Left renal cortex interstitium (tissue), 4 donors: ENCODE data around the gene THSD4. TPM values are rescaled to one million over a fixed set of nuclear protein-coding genes. Genes with fewer than 3 reads are reported as not detected.

ENCODE experiments used
- DNase-seq, 4 donors: peaks; one replicate each; pipeline ENCODE4 v3.0.0-alpha.2; 2013; ENCODE audit warnings: low read depth in 4 of 4, low spot score in 2 of 4, missing footprints in 1 of 4
- polyA plus RNA-seq, 4 donors: library from polyadenylated mRNA; unstranded; fragments of 120-200 nt; gene quantifications; one replicate each; pipeline ENCODE4 v1.2.1, GENCODE V29; 2013; ENCODE audit not compliant: insufficient read length in 4 of 4

Gene THSD4
- polyA plus RNA-seq, 4 donors: 30.0 to 48.5 (median 35.9) TPM

DNA sequence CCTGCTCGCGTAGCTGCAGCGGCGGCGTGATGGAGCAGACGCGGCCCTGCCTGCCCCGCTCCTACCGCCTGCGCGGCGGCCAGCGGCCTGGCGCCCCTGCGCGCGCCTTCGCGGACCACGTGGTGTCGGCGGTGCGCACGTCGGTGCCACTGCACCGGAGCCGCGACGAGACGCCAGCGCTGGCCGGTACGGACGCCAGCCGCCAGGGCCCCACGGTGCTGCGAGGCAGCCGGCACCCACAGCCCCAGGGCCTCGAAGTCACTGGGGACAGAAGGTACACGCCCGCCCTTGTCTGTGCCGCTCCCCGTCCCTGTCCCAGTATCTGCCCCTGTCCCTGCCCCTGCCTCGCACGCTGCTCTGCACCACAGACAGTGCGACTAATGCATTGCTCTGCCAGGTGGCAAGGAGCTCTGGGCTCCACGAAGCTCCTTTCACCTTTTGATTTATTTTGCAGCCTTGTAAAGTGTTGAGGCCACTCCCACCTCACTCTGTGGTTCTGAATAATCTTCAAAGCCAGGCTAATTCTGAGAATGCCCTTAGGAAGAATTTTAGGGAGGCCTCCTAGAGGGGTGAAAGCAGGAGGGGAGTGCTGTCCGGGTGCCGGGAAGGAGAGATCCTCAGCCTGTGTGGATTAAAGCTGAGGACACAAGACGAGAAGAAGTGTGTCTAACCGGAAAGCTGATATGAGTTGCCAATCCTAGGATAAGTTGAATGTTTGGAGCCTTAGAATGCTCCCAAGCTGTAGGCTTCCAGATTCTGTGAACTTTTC is 100.0 kb downstream of the THSD4 start:
- no peak for DNase-seq

- no peak for DNase-seq
These were observed 103.1 kb downstream of the THSD4 start for GRCh38 chr15:71218272-71218805.

DNA sequence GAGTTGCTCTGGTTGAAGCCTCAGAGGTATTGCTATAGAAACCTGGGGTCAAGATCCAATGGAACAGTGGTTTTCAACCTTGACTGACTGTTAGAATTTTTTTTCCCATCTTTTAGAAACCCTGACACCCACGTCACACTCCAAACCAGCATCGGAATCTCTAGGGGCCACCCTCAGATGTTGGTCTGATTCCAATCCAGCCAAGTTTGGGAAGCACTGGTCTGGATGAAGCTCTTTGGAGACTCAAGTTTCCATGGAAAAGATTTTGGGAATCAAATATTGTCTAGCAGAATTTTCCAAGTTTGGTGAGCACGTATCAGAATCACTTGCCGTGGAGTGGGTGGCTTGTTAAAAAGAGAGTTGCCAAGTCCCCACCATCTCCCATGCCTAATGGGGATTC is 103.8 kb downstream of the THSD4 start:
- no peak for DNase-seq

- no peak for DNase-seq
These were observed 104.4 kb downstream of the THSD4 start for GRCh38 chr15:71219645-71220044.

DNA sequence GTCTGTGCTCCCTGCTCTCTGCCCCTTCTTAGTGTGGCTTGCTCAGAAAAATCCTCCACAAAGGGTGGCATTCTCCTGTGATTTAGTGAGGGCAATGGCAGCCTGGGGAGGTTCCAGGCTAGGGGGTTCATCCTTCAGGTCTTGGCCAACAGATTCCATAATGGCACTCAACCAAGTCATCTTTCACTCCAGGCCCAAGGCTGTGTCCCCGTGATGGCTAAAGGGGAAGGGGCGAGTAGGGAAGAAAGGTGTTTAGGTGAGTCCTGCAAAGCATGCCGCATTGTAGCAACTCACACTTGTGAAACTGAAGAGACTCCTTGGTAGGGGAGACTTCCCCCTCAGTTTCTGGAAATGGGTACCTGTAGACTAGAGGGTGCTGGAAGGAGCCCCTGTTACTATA is 105.6 kb downstream of the THSD4 start:
- no peak for DNase-seq

GRCh38 chr15:71221417-71221816 is 106.1 kb downstream of the THSD4 start:
- DNase-seq: no peak

GRCh38 chr15:71223516-71223915 is 108.2 kb downstream of the THSD4 start:
- no peak for DNase-seq

- no peak for DNase-seq
These were observed 108.8 kb downstream of the THSD4 start for GRCh38 chr15:71224024-71224423.

DNA sequence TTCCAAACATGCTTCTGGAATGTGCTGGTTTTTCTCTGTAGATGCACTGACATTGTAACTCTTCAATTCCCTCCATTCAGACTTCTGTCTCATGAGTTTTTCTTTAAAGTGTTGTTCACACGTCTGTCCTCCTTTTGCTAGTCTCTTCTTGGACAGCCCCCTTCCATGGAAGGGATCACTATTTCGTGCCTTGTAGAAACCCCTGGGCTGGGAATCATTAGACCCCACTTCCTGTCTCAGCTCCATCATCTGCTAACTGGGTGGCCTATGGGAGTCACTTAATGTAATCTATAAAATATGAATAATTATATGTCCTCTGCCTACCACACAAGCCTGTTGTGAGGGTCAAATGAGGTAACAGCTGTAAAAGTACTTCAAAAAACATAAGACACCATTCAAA is 110.6 kb downstream of the THSD4 start:
- DNase-seq: no peak

GRCh38 chr15:71226536-71227455 is 111.5 kb downstream of the THSD4 start:
- DNase-seq: no peak

- peak in 1 of 4 donors; percentile 48 for DNase-seq
These were observed 113.1 kb downstream of the THSD4 start for GRCh38 chr15:71228403-71228802.

- DNase-seq: no peak
These were observed 115.0 kb downstream of the THSD4 start for GRCh38 chr15:71230303-71230702.

DNA sequence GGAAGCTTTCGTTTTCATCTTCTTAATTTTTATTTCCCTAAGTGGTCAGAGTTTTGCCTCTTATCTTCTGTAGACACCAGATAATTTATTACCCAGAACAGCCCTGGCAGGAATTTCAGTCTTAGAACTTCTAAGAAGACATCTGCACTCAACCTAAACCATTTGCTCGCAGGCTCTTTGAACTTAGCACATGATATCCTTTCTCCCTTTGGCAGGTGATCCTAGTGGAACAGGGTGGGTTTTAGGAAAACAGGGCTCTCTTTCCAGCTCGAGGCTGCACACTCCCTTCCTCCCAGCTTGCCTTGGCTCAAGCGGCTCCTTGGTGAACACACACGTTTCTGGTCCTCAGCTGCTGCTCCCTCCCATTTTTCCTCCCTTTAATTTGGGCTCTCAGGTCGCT is 116.5 kb downstream of the THSD4 start:
- DNase-seq: no peak

DNA sequence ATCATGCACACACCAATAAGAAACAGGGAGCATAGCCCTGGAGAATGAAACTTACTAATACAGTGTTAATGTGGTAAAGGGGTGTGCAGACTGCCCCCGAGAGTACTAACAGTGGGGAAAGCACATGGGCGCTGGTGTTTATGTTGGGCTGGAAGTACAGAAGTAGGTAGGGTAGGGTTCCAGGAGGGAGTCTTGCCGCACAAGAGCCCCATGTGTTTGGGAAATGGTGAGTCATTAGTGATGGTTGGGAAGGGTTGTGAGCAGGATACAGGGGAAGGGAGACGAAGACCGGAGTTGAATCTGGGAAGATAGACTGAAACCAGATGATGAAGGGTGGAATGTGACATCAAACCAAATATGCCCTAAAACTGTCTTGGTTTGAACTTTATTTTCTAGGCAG is 117.1 kb downstream of the THSD4 start:
- no peak for DNase-seq

- DNase-seq: no peak
These were observed 122.4 kb downstream of the THSD4 start for GRCh38 chr15:71237456-71238188.

DNA sequence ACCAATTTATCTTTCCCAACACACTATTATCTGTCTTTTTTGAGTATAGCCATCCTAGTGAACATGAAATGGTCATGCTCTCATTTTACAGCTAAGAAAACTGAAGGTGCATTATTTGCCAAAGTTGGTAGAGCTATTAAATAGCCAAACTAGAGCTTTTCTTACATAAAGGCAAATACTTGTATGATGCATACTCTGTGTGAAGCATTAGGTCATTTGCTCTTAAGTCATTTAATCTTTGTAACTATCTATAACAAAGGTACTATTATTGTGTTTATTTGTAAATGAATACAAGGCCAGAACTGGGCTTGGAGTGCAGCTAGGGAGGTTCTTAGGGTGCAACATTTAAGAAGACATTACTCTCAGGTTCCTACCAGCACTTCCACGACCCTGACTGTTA is 123.7 kb downstream of the THSD4 start:
- no peak for DNase-seq

DNA sequence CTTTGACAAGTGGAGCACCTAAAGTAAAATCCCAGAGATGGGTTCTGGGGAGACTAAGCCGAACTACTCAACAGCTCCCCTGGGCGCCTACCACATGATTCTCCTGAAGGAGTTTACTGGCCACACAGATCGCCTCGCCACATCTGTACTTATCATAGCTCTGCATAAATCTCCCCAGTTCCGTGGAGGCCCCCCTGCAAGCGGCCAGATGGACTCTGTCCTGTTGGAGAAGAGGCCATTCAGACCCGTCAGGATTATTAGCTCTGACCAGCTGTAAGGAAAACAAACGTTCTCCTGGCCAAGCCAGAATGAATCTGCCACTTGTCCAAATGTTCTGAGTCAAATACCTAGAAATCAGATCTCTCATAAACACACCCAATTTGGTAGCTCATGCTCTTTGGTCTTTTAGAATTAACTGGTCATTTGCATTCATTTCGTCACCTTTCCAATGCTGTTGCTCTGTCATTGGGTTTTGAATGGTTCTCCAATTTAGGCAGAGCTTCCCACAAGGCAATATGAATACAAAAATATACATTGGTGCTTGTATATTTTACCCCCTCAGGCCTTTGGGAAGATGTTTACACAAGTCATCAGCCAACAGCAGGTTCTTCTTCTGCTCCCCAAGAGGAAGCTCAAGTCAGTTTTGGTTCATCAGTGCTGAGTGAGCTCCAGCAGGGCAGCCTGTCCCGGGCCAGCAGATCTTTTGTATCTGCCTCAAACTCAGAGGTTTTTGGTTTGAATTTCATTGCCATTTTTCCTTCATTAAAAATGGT is 124.5 kb downstream of the THSD4 start:
- DNase-seq: no peak

DNA sequence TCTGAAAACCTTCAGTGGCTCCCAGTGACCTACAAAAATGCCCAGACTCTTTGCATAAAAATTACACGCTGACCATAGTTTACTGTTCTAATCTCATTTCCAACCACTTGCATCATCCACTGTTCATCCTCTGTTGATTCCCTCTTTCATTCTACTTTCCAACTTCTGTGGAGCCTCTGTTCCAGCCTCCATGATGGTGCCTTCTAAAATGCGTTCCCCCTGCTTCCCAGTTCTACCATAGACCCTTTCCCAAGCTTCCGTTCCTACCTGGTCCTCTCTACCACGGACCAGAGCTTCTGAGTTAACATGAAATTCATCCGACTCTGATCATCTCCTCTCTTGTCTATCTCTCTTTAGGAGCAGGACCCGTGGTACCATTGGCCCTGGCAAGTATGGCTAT is 127.0 kb downstream of the THSD4 start:
- no peak for DNase-seq

GRCh38 chr15:71244250-71244649 is 129.0 kb downstream of the THSD4 start:
- no peak for DNase-seq

DNA sequence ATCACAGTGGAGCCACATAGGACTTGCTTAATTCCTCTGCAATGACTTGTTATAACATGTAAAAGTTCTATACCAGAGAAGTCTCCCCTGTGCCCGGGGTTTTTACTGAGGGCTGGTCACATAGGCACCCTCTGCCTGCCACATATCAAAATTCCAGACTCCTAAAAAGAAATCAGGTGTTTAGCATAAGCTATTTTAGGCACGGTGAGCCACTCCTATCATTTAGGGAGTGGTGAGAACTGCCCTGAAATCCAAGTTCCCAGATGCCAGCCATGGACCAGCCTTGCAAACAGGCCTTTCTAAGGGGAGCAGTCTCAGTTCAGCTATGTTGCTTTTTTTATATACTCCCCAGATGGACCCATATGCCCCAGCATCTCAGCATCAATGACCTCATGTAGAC is 130.3 kb downstream of the THSD4 start:
- no peak for DNase-seq
